Measurements from ENCODE around the gene MYF6.

DNA sequence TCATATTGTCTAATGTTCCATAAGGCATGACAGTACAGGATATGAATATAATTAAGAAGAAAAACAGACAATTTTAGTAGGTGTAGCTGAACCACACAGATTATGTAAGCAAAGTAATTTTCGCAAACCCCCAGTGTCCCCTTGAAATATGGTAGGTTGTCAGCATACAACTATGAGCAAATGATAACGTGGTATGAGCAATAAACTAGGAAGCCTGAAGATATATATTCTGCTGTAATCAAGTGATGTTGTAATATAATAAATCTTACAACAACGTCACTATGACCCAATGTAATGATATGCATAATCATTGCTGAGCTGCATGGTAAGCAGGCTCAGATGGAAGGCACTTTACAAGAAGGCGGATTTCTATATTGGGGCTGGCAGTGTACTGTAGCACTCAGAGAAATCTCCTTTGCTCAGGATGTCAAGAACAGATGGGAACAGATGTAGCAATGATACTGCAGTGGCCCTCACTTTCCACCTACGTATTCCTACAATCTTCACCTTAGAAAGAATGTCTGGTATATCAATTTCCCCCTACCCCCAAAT, 47.8 kb upstream of the MYF6 start:
- TF ChIP-seq CTCF (conservative IDR thresholded peaks at IDR 0.05; ENCODE audit: low read depth, low read length): no peak
- TF ChIP-seq EZH2 (IDR thresholded peaks at IDR 0.05; ENCODE audit: borderline replicate concordance, low read depth, low read length, poor library complexity, severe bottlenecking): no peak

All from A673 (cell line).